Effector memory CD4-positive, alpha-beta T cell (primary cell): ENCODE data around the gene PTPRN2.

Source experiments
- DNase-seq, 3 donors: peaks; one replicate each; pipeline ENCODE4 v3.0.0-alpha.2; 2020
- H3K27ac ChIP-seq: 2 replicates; pipeline ENCODE4 v1.7.0; 2013; ENCODE audit warnings: mild to moderate bottlenecking, low read length, moderate library complexity; ENCODE audit not compliant: insufficient read depth, poor library complexity, severe bottlenecking
- H3K27me3 ChIP-seq: replicated peaks from 2 replicates; pipeline ENCODE4 v1.7.0; 2013; ENCODE audit warnings: mild to moderate bottlenecking, low read length; ENCODE audit not compliant: insufficient read depth, control insufficient read depth, poor library complexity, severe bottlenecking
- H3K36me3 ChIP-seq: 2 replicates; pipeline ENCODE4 v1.7.0; 2013; ENCODE audit warnings: mild to moderate bottlenecking, low read length, moderate library complexity; ENCODE audit not compliant: control insufficient read depth, insufficient read depth
- H3K4me1 ChIP-seq: 2 replicates; pipeline ENCODE4 v1.7.0; 2013; ENCODE audit warnings: low read length, mild to moderate bottlenecking; ENCODE audit not compliant: control insufficient read depth, insufficient read depth, poor library complexity, severe bottlenecking
- H3K4me3 ChIP-seq: 2 replicates; pipeline ENCODE4 v1.7.0; 2013; ENCODE audit warnings: low read length, low read depth, mild to moderate bottlenecking; ENCODE audit not compliant: insufficient read depth, poor library complexity, severe bottlenecking
- H3K9me3 ChIP-seq: 2 replicates; pipeline ENCODE4 v1.7.0; 2013; ENCODE audit warnings: mild to moderate bottlenecking, low read length, moderate library complexity; ENCODE audit not compliant: control insufficient read depth

The PTPRN2 gene

GRCh38 chr7:157887400-157887799 lies 700.2 kb downstream of the PTPRN2 start:
- DNase-seq: no peak
- H3K9me3 ChIP-seq: no peaks in the 10 kb centered on the region
- no peak overlapping the region for H3K4me3 ChIP-seq
- no peaks in the 10 kb centered on the region for H3K36me3 ChIP-seq
- no peaks in the 10 kb centered on the region for H3K27me3 ChIP-seq
- H3K4me1 ChIP-seq: no peaks in the 10 kb centered on the region
- H3K27ac ChIP-seq: no peak overlapping the region

DNA sequence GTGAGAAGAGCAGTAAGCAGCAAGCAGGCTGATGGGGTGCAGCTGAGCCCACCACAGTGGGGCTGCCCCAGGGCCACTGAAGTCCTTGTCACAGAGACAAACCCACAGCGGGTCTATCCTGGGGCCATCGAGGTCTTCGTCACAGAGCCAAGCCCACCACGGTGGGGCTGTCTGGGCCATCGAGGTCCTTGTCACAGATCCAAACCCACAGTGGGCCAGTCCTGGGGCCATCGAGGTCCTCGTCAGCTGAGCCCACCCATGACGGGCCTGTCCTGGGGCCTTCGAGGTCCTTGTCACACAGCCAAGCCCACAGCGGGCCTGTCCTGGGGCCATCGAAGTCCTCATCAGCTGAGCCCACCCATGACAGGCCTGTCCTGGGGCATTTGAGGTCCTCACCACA lies 700.9 kb downstream of the PTPRN2 start:
- DNase-seq: no peak
- Histone ChIP-seq H3K4me1 (no peaks in the 10 kb centered on the region), H3K36me3 (no peaks in the 10 kb centered on the region), H3K27ac (no peak overlapping the region), H3K4me3 (no peak overlapping the region), H3K27me3 (no peaks in the 10 kb centered on the region), H3K9me3 (no peaks in the 10 kb centered on the region)

DNA sequence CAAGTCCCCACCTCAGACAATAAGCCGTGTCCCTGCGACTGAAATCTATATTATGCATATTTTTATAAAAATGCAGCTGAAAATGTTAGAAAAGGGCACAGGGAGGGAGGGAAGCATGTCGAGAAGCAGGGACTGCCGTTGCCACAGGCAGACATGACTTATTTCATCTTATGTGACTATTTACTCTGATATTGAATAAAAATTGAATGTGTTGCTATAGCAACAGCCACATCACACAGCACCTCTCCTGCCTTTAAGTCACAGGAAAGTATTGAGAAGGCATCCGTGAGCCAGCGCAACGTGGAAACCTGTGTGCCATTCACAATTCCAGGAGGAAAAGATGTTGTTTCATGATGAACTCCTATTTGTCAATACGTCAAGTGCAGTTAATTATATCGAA lies 701.4 kb downstream of the PTPRN2 start:
- no peak for DNase-seq
- Histone ChIP-seq H3K27ac (no peak overlapping the region), H3K4me3 (no peak overlapping the region), H3K4me1 (no peaks in the 10 kb centered on the region), H3K36me3 (no peaks in the 10 kb centered on the region), H3K9me3 (no peaks in the 10 kb centered on the region), H3K27me3 (no peaks in the 10 kb centered on the region)

DNA sequence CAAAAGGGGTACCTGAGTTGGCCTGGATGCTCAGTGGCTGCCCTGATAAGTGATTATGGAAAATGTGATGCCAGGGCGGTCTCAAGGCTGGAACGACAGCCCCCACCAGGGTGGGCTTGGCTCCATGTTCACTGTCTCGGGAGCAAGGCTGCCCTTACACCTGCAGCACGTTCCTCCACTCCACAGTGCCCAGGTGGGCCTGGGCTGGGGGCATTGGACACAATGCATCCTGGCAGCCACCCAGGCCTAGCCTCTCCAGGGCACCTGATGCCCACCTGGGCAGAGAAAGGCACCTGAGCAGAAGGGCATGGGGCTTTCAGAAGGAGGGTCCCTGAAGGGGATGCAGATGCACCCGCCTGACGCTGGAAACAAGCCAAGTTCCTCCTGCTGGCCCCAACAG lies 702.5 kb downstream of the PTPRN2 start:
- no peaks in the 10 kb centered on the region for H3K36me3 ChIP-seq
- no peaks in the 10 kb centered on the region for H3K9me3 ChIP-seq
- H3K27ac ChIP-seq: no peak overlapping the region
- no peaks in the 10 kb centered on the region for H3K27me3 ChIP-seq
- H3K4me1 ChIP-seq: no peaks in the 10 kb centered on the region
- H3K4me3 ChIP-seq: no peak overlapping the region
- DNase-seq: no peak

DNA sequence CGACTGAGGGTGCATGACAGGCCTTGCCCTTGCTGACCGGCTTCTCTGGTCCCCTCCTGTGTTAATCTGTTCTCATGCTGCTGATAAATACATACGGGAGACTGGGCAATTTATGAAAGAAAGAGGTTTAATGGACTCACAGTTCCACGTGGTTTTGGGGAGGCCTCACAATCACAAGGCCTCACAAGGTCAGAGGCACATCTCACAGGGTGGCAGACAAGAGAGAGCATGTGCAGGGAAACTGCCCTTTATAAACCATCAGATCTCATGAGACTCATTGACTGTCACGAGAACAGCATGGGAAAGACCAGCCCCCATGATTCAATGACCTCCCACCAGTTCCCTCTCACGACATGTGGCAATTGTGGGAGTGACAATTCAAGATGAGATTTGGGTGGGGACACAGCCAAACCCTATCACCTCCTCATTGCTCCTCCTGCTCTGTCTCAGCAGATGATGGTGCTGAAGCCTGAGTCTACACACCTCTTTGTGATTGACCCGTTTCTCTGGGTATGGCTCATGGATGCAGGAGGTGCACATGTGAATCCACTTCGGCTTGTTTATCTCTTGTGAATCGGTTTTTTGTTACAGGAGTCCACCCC lies 703.1 kb downstream of the PTPRN2 start:
- H3K9me3 ChIP-seq: no peaks in the 10 kb centered on the region
- DNase-seq: no peak
- no peaks in the 10 kb centered on the region for H3K4me1 ChIP-seq
- no peak overlapping the region for H3K27ac ChIP-seq
- no peaks in the 10 kb centered on the region for H3K36me3 ChIP-seq
- H3K4me3 ChIP-seq: no peak overlapping the region
- H3K27me3 ChIP-seq: no peaks in the 10 kb centered on the region

GRCh38 chr7:157881048-157881771 lies 706.4 kb downstream of the PTPRN2 start:
- Histone ChIP-seq H3K27ac (no peak overlapping the region), H3K9me3 (no peaks in the 10 kb centered on the region), H3K4me3 (no peak overlapping the region), H3K36me3 (no peaks in the 10 kb centered on the region), H3K4me1 (no peaks in the 10 kb centered on the region), H3K27me3 (no peaks in the 10 kb centered on the region)
- no peak for DNase-seq

GRCh38 chr7:157879391-157879790 lies 708.2 kb downstream of the PTPRN2 start:
- Histone ChIP-seq H3K4me1 (no peaks in the 10 kb centered on the region), H3K27me3 (no peaks in the 10 kb centered on the region), H3K36me3 (no peaks in the 10 kb centered on the region), H3K9me3 (no peaks in the 10 kb centered on the region), H3K27ac (no peak overlapping the region), H3K4me3 (no peak overlapping the region)
- DNase-seq: no peak

- Histone ChIP-seq H3K27ac (no peak overlapping the region), H3K4me1 (peaks cover 3% of the 10 kb centered on the region), H3K9me3 (no peaks in the 10 kb centered on the region), H3K4me3 (no peak overlapping the region), H3K27me3 (no peaks in the 10 kb centered on the region), H3K36me3 (no peaks in the 10 kb centered on the region)
- no peak for DNase-seq
Measured at GRCh38 chr7:157877298-157878090, 710.1 kb downstream of the PTPRN2 start.

DNA sequence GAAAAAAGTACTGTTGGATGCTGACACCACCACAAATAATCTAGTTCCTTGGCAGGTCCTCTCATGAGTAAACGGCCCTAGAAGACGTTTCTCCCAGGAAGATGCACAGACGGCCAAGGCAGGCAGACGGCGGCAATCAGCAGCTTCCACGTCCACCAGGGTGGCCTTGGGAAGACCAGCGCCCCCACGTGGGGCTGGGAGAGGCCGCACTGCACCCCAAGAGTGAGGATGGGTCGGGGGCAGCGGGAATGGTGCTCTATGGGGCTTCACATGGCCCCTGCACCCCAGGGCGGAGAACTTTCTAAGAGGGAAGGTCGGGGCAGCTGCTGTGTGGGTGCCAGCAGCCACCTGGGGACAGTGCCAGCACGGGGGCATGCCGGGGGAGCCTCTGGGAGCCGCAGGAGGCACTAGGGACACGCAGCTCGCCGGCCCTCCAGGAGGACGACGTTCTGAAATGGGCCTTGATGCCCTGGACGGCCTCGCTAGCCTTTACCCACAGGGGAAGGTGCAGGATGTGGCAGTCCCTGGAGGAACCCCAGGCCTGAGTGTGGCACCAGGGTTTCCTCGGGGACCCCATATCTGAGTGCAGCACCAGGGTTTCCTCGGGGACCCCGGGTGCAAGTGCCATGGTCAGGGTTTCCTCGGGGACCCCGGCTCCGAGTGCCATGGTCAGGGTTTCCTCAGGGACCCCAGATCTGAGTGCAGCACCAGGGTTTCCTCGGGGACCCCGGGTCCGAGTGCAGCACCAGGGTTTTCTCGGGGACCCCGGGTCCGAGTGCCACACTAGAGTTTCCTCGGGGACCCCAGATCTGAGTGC lies 710.9 kb downstream of the PTPRN2 start:
- Histone ChIP-seq H3K27ac (no peak overlapping the region), H3K4me3 (no peak overlapping the region), H3K36me3 (no peaks in the 10 kb centered on the region), H3K4me1 (peaks cover 3% of the 10 kb centered on the region), H3K27me3 (no peaks in the 10 kb centered on the region), H3K9me3 (no peaks in the 10 kb centered on the region)
- no peak for DNase-seq
